WTC11 (cell line): Measurements from ENCODE around the gene UBC. TPM values are rescaled to one million over a fixed set of nuclear protein-coding genes. Genes with fewer than 3 reads are reported as not detected.

ENCODE experiments used
- ATAC-seq: fragments of 200-7000 bp; cut with Tn5 transposase; 2 replicates; pipeline ENCODE4 v1.10.0; 2021; ENCODE audit warnings: mild to moderate bottlenecking, moderate library complexity
- CTCF ChIA-PET: fragments of 300-600 bp; sonication (Branson Sonifier 250); formaldehyde crosslinking; loops from one replicate; lab custom pipeline; 2021; ENCODE audit warnings: antibody characterized with exemption; lab: Charles Lee
- POLR2A ChIA-PET: fragments of 350-600 bp; sonication (Branson Sonifier 250); formaldehyde crosslinking; loops from one replicate; lab custom pipeline; 2021; ENCODE audit warnings: antibody characterized with exemption; lab: Charles Lee
- DNase-seq: peaks from one replicate; pipeline ENCODE4 v3.0.0; 2021; ENCODE audit warnings: low spot score
- H3K27ac Mint-ChIP-seq: 2 replicates; pipeline ENCODE4 v1.8.0; 2021; ENCODE audit warnings: mixed read lengths
- H3K27me3 Mint-ChIP-seq: 2 replicates; pipeline ENCODE4 v1.8.0; 2021; ENCODE audit warnings: low read depth, mild to moderate bottlenecking, moderate library complexity, mixed read lengths
- H3K36me3 Mint-ChIP-seq: 2 replicates; pipeline ENCODE4 v1.8.0; 2021; ENCODE audit warnings: mixed read lengths
- H3K4me1 Mint-ChIP-seq: 2 replicates; pipeline ENCODE4 v1.8.0; 2022; ENCODE audit warnings: mixed read lengths
- H3K4me3 Mint-ChIP-seq: 2 replicates; pipeline ENCODE4 v1.8.0; 2021; ENCODE audit warnings: mild to moderate bottlenecking, moderate library complexity, mixed read lengths
- H3K9me3 Mint-ChIP-seq: 2 replicates; pipeline ENCODE4 v1.8.0; 2021; ENCODE audit warnings: mixed read lengths
- CREM ChIP-seq: sonication (generic); formaldehyde crosslinking; IDR thresholded peaks from 2 replicates; pipeline ENCODE4 v1.8.1; 2022; ENCODE audit warnings: mild to moderate bottlenecking, missing genetic modification reagents, moderate library complexity
- FOXK1 ChIP-seq: sonication (generic); formaldehyde crosslinking; IDR thresholded peaks from 2 replicates; pipeline ENCODE4 v1.8.0; 2022; ENCODE audit warnings: mild to moderate bottlenecking, moderate library complexity, missing genetic modification reagents
- FOXP4 ChIP-seq: sonication (generic); formaldehyde crosslinking; IDR thresholded peaks from 2 replicates; pipeline ENCODE4 v1.8.0; 2022; ENCODE audit warnings: mild to moderate bottlenecking, missing genetic modification reagents
- GTF2I ChIP-seq: fragments of 250-450 bp; sonication (Bioruptor Pico); conservative IDR thresholded peaks from 2 replicates; pipeline ENCODE4 v1.4.0; 2021; ENCODE audit warnings: mild to moderate bottlenecking
- IRF1 ChIP-seq: sonication (generic); formaldehyde crosslinking; IDR thresholded peaks from 2 replicates; pipeline ENCODE4 v1.8.0; 2023; ENCODE audit warnings: missing genetic modification reagents
- IRF2 ChIP-seq: sonication (generic); formaldehyde crosslinking; IDR thresholded peaks from 2 replicates; pipeline ENCODE4 v1.8.0; 2022; ENCODE audit warnings: low read depth, missing genetic modification reagents, borderline replicate concordance
- JUN ChIP-seq: sonication (generic); formaldehyde crosslinking; IDR thresholded peaks from 2 replicates; pipeline ENCODE4 v1.8.0; 2023; ENCODE audit warnings: mild to moderate bottlenecking, missing genetic modification reagents
- KAT7 ChIP-seq: sonication (generic); formaldehyde crosslinking; IDR thresholded peaks from 2 replicates; pipeline ENCODE4 v1.8.1; 2023; ENCODE audit warnings: missing genetic modification reagents, mild to moderate bottlenecking, borderline replicate concordance
- MLX ChIP-seq: sonication (generic); formaldehyde crosslinking; IDR thresholded peaks from 2 replicates; pipeline ENCODE4 v1.8.1; 2023; ENCODE audit warnings: mild to moderate bottlenecking, missing genetic modification reagents, moderate library complexity
- NR3C1 ChIP-seq: sonication (generic); formaldehyde crosslinking; conservative IDR thresholded peaks from 2 replicates; pipeline ENCODE4 v1.8.1; 2023; ENCODE audit warnings: low read depth, mild to moderate bottlenecking, missing genetic modification reagents
- OVOL2 ChIP-seq: fragments of 250-450 bp; sonication (Bioruptor Pico); IDR thresholded peaks from 2 replicates; pipeline ENCODE4 v1.9.0; 2021; ENCODE audit warnings: mild to moderate bottlenecking, borderline replicate concordance
- PRDM15 ChIP-seq: sonication (generic); formaldehyde crosslinking; IDR thresholded peaks from 2 replicates; pipeline ENCODE4 v1.8.0; 2022; ENCODE audit warnings: missing genetic modification reagents
- PREB ChIP-seq: sonication (generic); formaldehyde crosslinking; IDR thresholded peaks from 2 replicates; pipeline ENCODE4 v1.8.1; 2022; ENCODE audit warnings: mild to moderate bottlenecking, missing genetic modification reagents, moderate library complexity, borderline replicate concordance
- SOX15 ChIP-seq: fragments of 250-450 bp; sonication (Bioruptor Pico); IDR thresholded peaks from 2 replicates; pipeline ENCODE4 v1.9.0; 2021; ENCODE audit warnings: mild to moderate bottlenecking
- ZMAT4 ChIP-seq: fragments of 250-450 bp; sonication (Bioruptor Pico); IDR thresholded peaks from 2 replicates; pipeline ENCODE4 v1.9.0; 2021; ENCODE audit warnings: mild to moderate bottlenecking
- ZNF232 ChIP-seq: sonication (generic); formaldehyde crosslinking; IDR thresholded peaks from 2 replicates; pipeline ENCODE4 v1.8.0; 2022; ENCODE audit warnings: mild to moderate bottlenecking, missing genetic modification reagents
- ZNF263 ChIP-seq: sonication (generic); formaldehyde crosslinking; IDR thresholded peaks from 2 replicates; pipeline ENCODE4 v1.8.1; 2022; ENCODE audit warnings: low read depth, mild to moderate bottlenecking, moderate library complexity, missing genetic modification reagents
- ZNF281 ChIP-seq: sonication (generic); formaldehyde crosslinking; IDR thresholded peaks from 2 replicates; pipeline ENCODE4 v1.8.0; 2023; ENCODE audit warnings: mild to moderate bottlenecking, missing genetic modification reagents
- ZNF396 ChIP-seq: fragments of 250-450 bp; sonication (Bioruptor Pico); IDR thresholded peaks from 2 replicates; pipeline ENCODE4 v1.8.0; 2021; ENCODE audit warnings: mild to moderate bottlenecking, moderate library complexity, borderline replicate concordance
- ZNF423 ChIP-seq: fragments of 250-450 bp; sonication (Bioruptor Pico); IDR thresholded peaks from 2 replicates; pipeline ENCODE4 v2.1.2; 2022; ENCODE audit warnings: mild to moderate bottlenecking, moderate library complexity
- ZNF512 ChIP-seq: sonication (generic); formaldehyde crosslinking; IDR thresholded peaks from 2 replicates; pipeline ENCODE4 v1.8.1; 2022; ENCODE audit warnings: missing genetic modification reagents, borderline replicate concordance
- total RNA-seq: library from RNA; stranded (reverse); gene quantifications from 3 replicates; pipeline ENCODE4 v1.2.3, GENCODE V29; 2021

Gene UBC
- total RNA-seq, 1 experiment from 2014 or later = 530 TPM

GRCh38 chr12:124953689-124954405, 39.4 kb upstream of the UBC start:
- H3K36me3 Mint-ChIP-seq = peaks cover 57% of the 10 kb centered on the region
- H3K27ac Mint-ChIP-seq = no peak overlapping the region
- no peak overlapping the region for H3K4me3 Mint-ChIP-seq
- no peak for DNase-seq
- no peak for ATAC-seq
- ChIA-PET CTCF (interaction anchor here (0.5 to 1.6 kb wide), 3 partner anchors 13 to 46 kb away, joined by 3 to 6 read pairs (median 5); no protein-coding TSS in a partner anchor), POLR2A (no interaction called here)
- H3K4me1 Mint-ChIP-seq = no peaks in the 10 kb centered on the region
- H3K27me3 Mint-ChIP-seq = no peaks in the 10 kb centered on the region
- H3K9me3 Mint-ChIP-seq = no peaks in the 10 kb centered on the region
- TF ChIP-seq JUN (CRISPR knock-in tag) (no peak), PREB (CRISPR knock-in tag) (no peak), FOXK1 (CRISPR knock-in tag) (no peak), GTF2I (CRISPR knock-in tag) (no peak), SOX15 (CRISPR knock-in tag) (no peak), MLX (CRISPR knock-in tag) (no peak), NR3C1 (CRISPR knock-in tag) (no peak), CREM (CRISPR knock-in tag) (no peak), ZMAT4 (CRISPR knock-in tag) (no peak), ZNF232 (no peak), ZNF423 (CRISPR knock-in tag) (no peak), ZNF396 (CRISPR knock-in tag) (no peak), PRDM15 (no peak)

- Mint-ChIP-seq H3K27ac (no peak overlapping the region), H3K4me3 (no peak overlapping the region), H3K36me3 (peaks cover 52% of the 10 kb centered on the region), H3K4me1 (no peaks in the 10 kb centered on the region), H3K9me3 (no peaks in the 10 kb centered on the region), H3K27me3 (no peaks in the 10 kb centered on the region)
- DNase-seq (no peak), ATAC-seq (no peak)
- ChIA-PET POLR2A (no interaction called here), CTCF (interaction anchor here (0.8 to 1.2 kb wide), 2 partner anchors 12 to 13 kb away, joined by 3 to 6 read pairs; no protein-coding TSS in a partner anchor)
- TF ChIP-seq ZNF281 (no peak), IRF2 (no peak), GTF2I (CRISPR knock-in tag) (no peak), NR3C1 (CRISPR knock-in tag) (no peak), OVOL2 (no peak), ZNF512 (CRISPR knock-in tag) (no peak), IRF1 (CRISPR knock-in tag) (no peak), FOXP4 (CRISPR knock-in tag) (no peak), ZNF263 (no peak), KAT7 (CRISPR knock-in tag) (no peak)
Observed at GRCh38 chr12:124952801-124953200, 38.4 kb upstream of the UBC start.
